SK-N-SH (cell line): Measurements from ENCODE around the gene ANP32A. TPM values are rescaled to one million over a fixed set of nuclear protein-coding genes. Genes with fewer than 3 reads are reported as not detected.

Source experiments
- CTCF ChIA-PET: fragments of 300-600, 350-600 bp; formaldehyde crosslinking; extraction: SDS; loops from one replicate; lab custom pipeline; 2021; lab: Yijun Ruan, JAX
- POLR2A ChIA-PET: fragments of 350-600 bp; sonication (Branson Sonifier 250); formaldehyde crosslinking; extraction: SDS; loops from one replicate; lab custom pipeline; 2020; ENCODE audit warnings: antibody characterized with exemption, inconsistent platforms; lab: Yijun Ruan, JAX
- DNase-seq: peaks from one replicate; pipeline ENCODE4 v3.0.0; 2012
- H2AFZ ChIP-seq: fragments of 200-600 bp; sonication (generic); 2 replicates; pipeline ENCODE4 v1.8.1; 2016; ENCODE audit warnings: antibody characterized with exemption, mild to moderate bottlenecking, low read depth
- H3F3A ChIP-seq: fragments of 200-600 bp; sonication (generic); replicated peaks from 2 replicates; pipeline ENCODE3; 2016; ENCODE audit warnings: antibody characterized with exemption, mild to moderate bottlenecking; ENCODE audit not compliant: insufficient read depth
- H3K27ac ChIP-seq, 2 experiments: fragments of 200-500 bp in 1 of 2; fragments of 200-600 bp in 1 of 2; sonication (Bioruptor generic) in 1 of 2; sonication (generic), shearing (Covaris generic) in 1 of 2; 2 replicates each; pipeline versions ENCODE4 v1.5.1 to v1.6.1; 2014 to 2016; ENCODE audit warnings: low read depth in 2 of 2, inconsistent platforms in 1 of 2, low read length in 1 of 2, mild to moderate bottlenecking in 1 of 2, mixed read lengths in 1 of 2
- H3K27me3 ChIP-seq: fragments of 200-600 bp; sonication (generic), shearing (Covaris generic); 2 replicates; pipeline ENCODE4 v1.6.1; 2016; ENCODE audit warnings: mixed run types; ENCODE audit not compliant: insufficient read depth
- H3K36me3 ChIP-seq, 2 experiments: fragments of 200-500 bp in 1 of 2; fragments of 200-600 bp in 1 of 2; sonication (Bioruptor generic) in 1 of 2; sonication (generic) in 1 of 2; replicated peaks in 1 of 2; 2 replicates each; pipeline versions ENCODE3 to v1.5.1; 2014 to 2016; ENCODE audit warnings: low read length in 1 of 2, mild to moderate bottlenecking in 1 of 2; ENCODE audit not compliant: insufficient read depth in 2 of 2, control insufficient read depth in 1 of 2
- H3K4me1 ChIP-seq, 2 experiments: fragments of 200-500 bp in 1 of 2; fragments of 200-600 bp in 1 of 2; sonication (Bioruptor generic) in 1 of 2; sonication (generic), shearing (Covaris generic) in 1 of 2; 2 replicates each; pipeline versions ENCODE4 v1.5.1 to v1.6.1; 2014 to 2016; ENCODE audit warnings: low read depth in 1 of 2, low read length in 1 of 2, mixed run types in 1 of 2; ENCODE audit not compliant: insufficient read depth in 2 of 2, control insufficient read depth in 1 of 2
- H3K4me2 ChIP-seq: fragments of 200-600 bp; sonication (generic), shearing (Covaris generic); 2 replicates; pipeline ENCODE4 v1.6.1; 2017; ENCODE audit warnings: mixed run types
- H3K4me3 ChIP-seq, 2 experiments: fragments of 200-500 bp in 1 of 2; fragments of 200-600 bp in 1 of 2; sonication (Bioruptor generic) in 1 of 2; sonication (generic), shearing (Covaris generic) in 1 of 2; 2 replicates each; pipeline versions ENCODE4 v1.5.1 to v1.8.1; 2014 to 2016; ENCODE audit warnings: low read depth in 2 of 2, inconsistent platforms in 1 of 2, low read length in 1 of 2, mild to moderate bottlenecking in 1 of 2, mixed read lengths in 1 of 2, moderate library complexity in 1 of 2
- H3K79me2 ChIP-seq: fragments of 200-600 bp; sonication (generic); 2 replicates; pipeline ENCODE4 v1.8.1; 2017; ENCODE audit warnings: mild to moderate bottlenecking; ENCODE audit not compliant: insufficient read depth
- H3K9ac ChIP-seq: fragments of 200-600 bp; sonication (generic); 2 replicates; pipeline ENCODE4 v1.6.1; 2017; ENCODE audit warnings: mixed run types
- H3K9me2 ChIP-seq: fragments of 200-600 bp; sonication (generic); 2 replicates; pipeline ENCODE4 v1.6.1; 2017; ENCODE audit warnings: mixed run types
- H3K9me3 ChIP-seq: fragments of 200-600 bp; sonication (generic); 2 replicates; pipeline ENCODE4 v1.6.1; 2017; ENCODE audit warnings: mixed run types, mild to moderate bottlenecking, moderate library complexity
- H4K20me1 ChIP-seq: fragments of 200-600 bp; sonication (generic); 2 replicates; pipeline ENCODE4 v1.6.1; 2017; ENCODE audit warnings: mild to moderate bottlenecking, mixed run types; ENCODE audit not compliant: insufficient read depth
- FOSL2 ChIP-seq: IDR thresholded peaks from 2 replicates; pipeline ENCODE4 v1.4.0; 2012; ENCODE audit warnings: low read depth, mild to moderate bottlenecking, moderate library complexity, borderline replicate concordance
- FOXJ3 ChIP-seq: sonication (generic); formaldehyde crosslinking; IDR thresholded peaks from 2 replicates; pipeline ENCODE4 v1.5.1; 2020; ENCODE audit warnings: mild to moderate bottlenecking, missing genetic modification reagents
- FOXM1 ChIP-seq: IDR thresholded peaks from 2 replicates; pipeline ENCODE4 v1.4.0; 2012; ENCODE audit warnings: low read depth, mild to moderate bottlenecking
- GABPA ChIP-seq: IDR thresholded peaks from 2 replicates; pipeline ENCODE4 v1.4.0; 2012; ENCODE audit warnings: low read depth, mild to moderate bottlenecking
- GATA2 ChIP-seq: sonication (generic); formaldehyde crosslinking; IDR thresholded peaks from 2 replicates; pipeline ENCODE4 v1.5.0; 2020; ENCODE audit warnings: mild to moderate bottlenecking, missing genetic modification reagents
- JUND ChIP-seq: IDR thresholded peaks from 2 replicates; pipeline ENCODE4 v1.4.0; 2012
- MAX ChIP-seq: IDR thresholded peaks from 2 replicates; pipeline ENCODE4 v1.4.0; 2012; ENCODE audit warnings: low read depth
- MXI1 ChIP-seq: IDR thresholded peaks from 2 replicates; pipeline ENCODE4 v1.6.1; 2012; ENCODE audit warnings: mild to moderate bottlenecking, low read depth, low read length, improper control_type of control experiment
- RFX5 ChIP-seq: IDR thresholded peaks from 2 replicates; pipeline ENCODE4 v1.6.1; 2012; ENCODE audit warnings: mild to moderate bottlenecking, improper control_type of control experiment, low read length
- RXRA ChIP-seq: IDR thresholded peaks from 2 replicates; pipeline ENCODE4 v1.4.0; 2012; ENCODE audit warnings: low read depth, mild to moderate bottlenecking, borderline replicate concordance
- SMC3 ChIP-seq: IDR thresholded peaks from 2 replicates; pipeline ENCODE4 v1.6.1; 2012; ENCODE audit warnings: low read depth, low read length, improper control_type of control experiment
- TAF1 ChIP-seq: IDR thresholded peaks from 2 replicates; pipeline ENCODE4 v1.6.1; 2012; ENCODE audit warnings: low read depth, mild to moderate bottlenecking, low read length, moderate library complexity, borderline replicate concordance
- TCF12 ChIP-seq: IDR thresholded peaks from 2 replicates; pipeline ENCODE4 v1.4.0; 2012
- USF1 ChIP-seq: IDR thresholded peaks from 2 replicates; pipeline ENCODE4 v1.4.0; 2012; ENCODE audit warnings: low read depth, borderline replicate concordance
- USF2 ChIP-seq: fragments of 150-350 bp; IDR thresholded peaks from 2 replicates; pipeline ENCODE4 v1.6.1; 2017; ENCODE audit warnings: antibody characterized with exemption, low read length, low read depth, borderline replicate concordance
- YY1 ChIP-seq: IDR thresholded peaks from 2 replicates; pipeline ENCODE4 v1.4.0; 2012; ENCODE audit warnings: low read depth, mild to moderate bottlenecking
- ZBTB33 ChIP-seq: IDR thresholded peaks from 2 replicates; pipeline ENCODE4 v1.4.0; 2012; ENCODE audit warnings: low read depth, borderline replicate concordance
- WGBS: methylation state at CpG from one replicate; pipeline ENCODE4 v1.1.6; 2017; ENCODE audit warnings: low lambda C conversion rate; 5-methylcytosine and 5-hydroxymethylcytosine counted together
- polyA plus RNA-seq, 3 experiments: library from polyadenylated mRNA; depleted of rRNA; stranded (reverse); fragments of >200 nt; gene quantifications; 2 replicates each; pipeline ENCODE4 v1.2.3, GENCODE V29; 2012

The ANP32A gene
- polyA plus RNA-seq, 1 of the 3 experiments (the other 2 are of a cell fraction): 58.4 TPM

- Histone ChIP-seq H3K36me3 (peaks cover 3 to 52% of the 10 kb centered on the region in 2 experiments), H3K4me3 (no peak overlapping the region), H3K79me2 (peaks cover 24% of the 10 kb centered on the region; the same call in 1 of the 2 replicates), H3K4me2 (no peak overlapping the region), H3K27ac (no peak overlapping the region), H2AFZ (no peak overlapping the region), H3K27me3 (no peaks in the 10 kb centered on the region), H3K9me3 (no peaks in the 10 kb centered on the region), H3K9me2 (no peaks in the 10 kb centered on the region), H3F3A (no peaks in the 10 kb centered on the region), H3K9ac (no peak overlapping the region), H4K20me1 (peaks cover 28% of the 10 kb centered on the region), H3K4me1 (peaks cover 0 to 18% of the 10 kb centered on the region in 2 experiments; a peak in 2 of 4 replicates)
- 88% methylated on average over 5 of the region's 5 CpGs for WGBS
- DNase-seq: no peak
- TF ChIP-seq TCF12 (no peak), FOSL2 (no peak), MAX (no peak), RFX5 (no peak), USF2 (no peak), FOXM1 (no peak), GABPA (no peak), SMC3 (no peak), ZBTB33 (no peak), GATA2 (CRISPR knock-in tag) (no peak), YY1 (no peak), RXRA (no peak), MXI1 (no peak), FOXJ3 (CRISPR knock-in tag) (no peak), TAF1 (no peak), JUND (no peak), USF1 (no peak)
- CTCF ChIA-PET: interaction anchor here (1.0 kb wide), 2 partner anchors 30 to 89 kb away, joined by 3 read pairs; no protein-coding TSS in a partner anchor
- POLR2A ChIA-PET: no interaction called here
Observed at GRCh38 chr15:68786753-68787152, 33.9 kb downstream of the ANP32A start.
